Hepatocyte (in vitro differentiated cells): ENCODE data around the gene CARM1. TPM values are rescaled to one million over a fixed set of nuclear protein-coding genes. Genes with fewer than 3 reads are reported as not detected.

Source experiments
- DNase-seq: peaks from one replicate; pipeline ENCODE4 v3.0.0-alpha.2; 2016; ENCODE audit warnings: low spot score
- H2AFZ ChIP-seq: fragments of 200-600 bp; sonication (generic); 2 replicates; pipeline ENCODE4 v1.6.0; 2016; ENCODE audit warnings: antibody characterized with exemption, mild to moderate bottlenecking
- H3K27ac ChIP-seq: fragments of 200-600 bp; sonication (generic); 2 replicates; pipeline ENCODE4 v1.5.1; 2016; ENCODE audit warnings: mild to moderate bottlenecking
- H3K27me3 ChIP-seq: fragments of 200-600 bp; sonication (generic); 2 replicates; pipeline ENCODE4 v1.6.1; 2016
- H3K36me3 ChIP-seq: fragments of 200-600 bp; sonication (generic); replicated peaks from 2 replicates; pipeline ENCODE4 v1.5.1; 2016; ENCODE audit warnings: low read depth; ENCODE audit not compliant: insufficient read depth
- H3K4me1 ChIP-seq: fragments of 200-600 bp; sonication (generic); 2 replicates; pipeline ENCODE4 v1.5.1; 2016; ENCODE audit warnings: mild to moderate bottlenecking, moderate library complexity; ENCODE audit not compliant: insufficient read depth
- H3K4me2 ChIP-seq: fragments of 200-600 bp; sonication (generic); 2 replicates; pipeline ENCODE4 v1.6.0; 2016
- H3K4me3 ChIP-seq: fragments of 200-600 bp; sonication (generic); 2 replicates; pipeline ENCODE4 v1.5.1; 2016; ENCODE audit warnings: mild to moderate bottlenecking
- H3K79me2 ChIP-seq: fragments of 200-600 bp; sonication (generic); 2 replicates; pipeline ENCODE4 v1.6.0; 2017; ENCODE audit warnings: mild to moderate bottlenecking
- H3K9me2 ChIP-seq: fragments of 200-600 bp; sonication (generic); replicated peaks from 2 replicates; pipeline ENCODE4 v1.6.0; 2017; ENCODE audit warnings: mild to moderate bottlenecking; ENCODE audit not compliant: insufficient read depth
- H3K9me3 ChIP-seq: fragments of 200-600 bp; sonication (generic); 2 replicates; pipeline ENCODE4 v1.5.1; 2016; ENCODE audit warnings: low read depth, mild to moderate bottlenecking
- H4K20me1 ChIP-seq: fragments of 200-600 bp; sonication (generic); 2 replicates; pipeline ENCODE4 v1.6.0; 2016; ENCODE audit warnings: mild to moderate bottlenecking; ENCODE audit not compliant: insufficient read depth, poor library complexity, severe bottlenecking
- EZH2 ChIP-seq: fragments of 200-600 bp; sonication (generic); IDR thresholded peaks from 2 replicates; pipeline ENCODE4 v1.6.1; 2016; ENCODE audit warnings: antibody characterized with exemption, mild to moderate bottlenecking, borderline replicate concordance
- EZH2phosphoT487 ChIP-seq: fragments of 200-600 bp; sonication (generic); IDR thresholded peaks from one replicate; pipeline ENCODE4 v1.6.1; 2018; ENCODE audit warnings: antibody characterized with exemption, mild to moderate bottlenecking, low read depth, moderate library complexity; ENCODE audit not compliant: unreplicated experiment, severe bottlenecking
- WGBS: methylation state at CpG from one replicate; pipeline ENCODE4 v1.1.6; 2016; ENCODE audit warnings: low lambda C conversion rate; ENCODE audit errors: missing lambda C conversion rate; 5-methylcytosine and 5-hydroxymethylcytosine counted together
- polyA plus RNA-seq: library from polyadenylated mRNA; unstranded; fragments of >200 nt; fragmentation: Nextera tagmentation; extraction: Ambion mirVana; gene quantifications from 2 replicates; pipeline ENCODE4 v1.2.1, GENCODE V29; 2016
- total RNA-seq: library from RNA; depleted of rRNA; stranded (reverse); fragments of >200 nt; gene quantifications from 2 replicates; pipeline ENCODE4 v1.2.3, GENCODE V29; 2014
- TF ChIP-seq, protein P1 (sequence below): fragments of 200-600 bp; sonication (generic); IDR thresholded peaks from 2 replicates; pipeline ENCODE4 v1.5.1; 2016; ENCODE audit warnings: antibody characterized with exemption, mild to moderate bottlenecking; ENCODE audit not compliant: poor library complexity

The CARM1 gene
- total and polyA plus RNA-seq, 2 experiments from 2014 or later: 34.3 to 45.7 TPM

DNA sequence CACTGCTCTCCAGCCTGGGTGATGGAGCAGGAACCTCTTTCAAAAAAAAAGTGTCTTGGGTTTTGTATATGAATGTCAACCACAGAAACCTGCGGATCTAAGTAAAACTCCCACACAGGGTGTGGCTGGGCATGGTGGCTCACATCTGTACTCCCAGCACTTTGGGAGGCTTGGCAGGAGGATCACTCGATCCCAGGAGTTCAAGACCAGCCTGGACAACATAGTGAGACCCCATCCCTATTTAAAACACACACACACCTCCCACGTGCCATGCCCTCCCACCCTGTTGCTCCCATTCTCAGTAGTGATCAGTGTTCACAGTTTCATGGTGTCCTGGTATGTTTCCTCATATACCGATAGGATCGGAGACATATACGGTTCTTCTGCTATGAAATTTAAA, 44.5 kb upstream of the CARM1 start:
- H3K4me2 ChIP-seq: no peak overlapping the region
- no peaks in the 10 kb centered on the region for H4K20me1 ChIP-seq
- no peaks in the 10 kb centered on the region for H3K4me1 ChIP-seq
- no peaks in the 10 kb centered on the region for H3K9me3 ChIP-seq
- H3K27ac ChIP-seq: no peak overlapping the region
- H3K27me3 ChIP-seq: no peaks in the 10 kb centered on the region
- no peaks in the 10 kb centered on the region for H3K79me2 ChIP-seq
- TF ChIP-seq, protein P1, sequence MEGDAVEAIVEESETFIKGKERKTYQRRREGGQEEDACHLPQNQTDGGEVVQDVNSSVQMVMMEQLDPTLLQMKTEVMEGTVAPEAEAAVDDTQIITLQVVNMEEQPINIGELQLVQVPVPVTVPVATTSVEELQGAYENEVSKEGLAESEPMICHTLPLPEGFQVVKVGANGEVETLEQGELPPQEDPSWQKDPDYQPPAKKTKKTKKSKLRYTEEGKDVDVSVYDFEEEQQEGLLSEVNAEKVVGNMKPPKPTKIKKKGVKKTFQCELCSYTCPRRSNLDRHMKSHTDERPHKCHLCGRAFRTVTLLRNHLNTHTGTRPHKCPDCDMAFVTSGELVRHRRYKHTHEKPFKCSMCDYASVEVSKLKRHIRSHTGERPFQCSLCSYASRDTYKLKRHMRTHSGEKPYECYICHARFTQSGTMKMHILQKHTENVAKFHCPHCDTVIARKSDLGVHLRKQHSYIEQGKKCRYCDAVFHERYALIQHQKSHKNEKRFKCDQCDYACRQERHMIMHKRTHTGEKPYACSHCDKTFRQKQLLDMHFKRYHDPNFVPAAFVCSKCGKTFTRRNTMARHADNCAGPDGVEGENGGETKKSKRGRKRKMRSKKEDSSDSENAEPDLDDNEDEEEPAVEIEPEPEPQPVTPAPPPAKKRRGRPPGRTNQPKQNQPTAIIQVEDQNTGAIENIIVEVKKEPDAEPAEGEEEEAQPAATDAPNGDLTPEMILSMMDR: no peak
- TF ChIP-seq EZH2: no peak
- TF ChIP-seq EZH2phosphoT487: no peak
- no peaks in the 10 kb centered on the region for H3K36me3 ChIP-seq
- no peak for DNase-seq
- no peak overlapping the region for H3K4me3 ChIP-seq
- H2AFZ ChIP-seq: no peak overlapping the region
- no peaks in the 10 kb centered on the region for H3K9me2 ChIP-seq
- 95% methylated on average over 6 of the region's 6 CpGs for whole genome bisulfite sequencing

DNA sequence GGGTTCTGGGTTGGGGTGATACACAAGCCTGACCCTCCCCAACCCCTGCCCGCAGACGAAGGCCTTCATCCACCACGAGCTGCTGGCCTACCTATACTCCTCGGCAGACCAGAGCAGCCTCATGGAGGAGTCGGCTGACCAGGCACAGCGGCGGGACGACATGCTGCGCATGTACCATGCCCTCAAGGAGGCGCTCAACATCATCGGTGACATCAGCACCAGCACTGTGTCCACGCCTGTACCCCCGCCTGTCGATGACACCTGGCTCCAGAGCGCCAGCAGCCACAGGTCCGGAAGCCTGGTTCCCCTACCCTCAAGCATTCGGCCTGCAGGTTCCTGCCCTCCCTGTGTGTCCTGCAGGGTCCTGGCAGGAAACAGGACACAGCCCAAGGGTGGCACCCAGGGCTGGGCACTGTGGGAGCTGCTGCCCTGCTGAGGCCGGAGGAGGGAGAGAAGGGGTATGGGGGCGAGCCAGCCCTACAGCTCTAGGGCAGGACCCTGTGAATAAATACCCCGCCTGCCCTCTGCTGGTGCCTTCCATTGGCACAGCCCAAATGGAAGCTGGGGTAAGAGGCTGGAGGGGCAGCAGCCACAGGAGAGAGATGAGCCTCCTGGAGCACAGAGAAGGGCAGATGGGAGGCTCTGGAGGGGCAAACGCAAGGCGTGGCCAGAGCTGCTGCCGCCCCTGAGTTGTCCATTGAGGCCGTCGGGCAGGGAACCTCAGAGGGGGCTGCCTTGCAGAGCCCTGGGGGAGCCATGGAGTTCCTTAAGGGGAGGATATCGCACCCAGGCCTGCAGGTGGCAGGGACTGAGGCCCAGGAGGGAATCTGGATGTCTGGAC, 42.2 kb upstream of the CARM1 start:
- no peaks in the 10 kb centered on the region for H3K9me3 ChIP-seq

DNA sequence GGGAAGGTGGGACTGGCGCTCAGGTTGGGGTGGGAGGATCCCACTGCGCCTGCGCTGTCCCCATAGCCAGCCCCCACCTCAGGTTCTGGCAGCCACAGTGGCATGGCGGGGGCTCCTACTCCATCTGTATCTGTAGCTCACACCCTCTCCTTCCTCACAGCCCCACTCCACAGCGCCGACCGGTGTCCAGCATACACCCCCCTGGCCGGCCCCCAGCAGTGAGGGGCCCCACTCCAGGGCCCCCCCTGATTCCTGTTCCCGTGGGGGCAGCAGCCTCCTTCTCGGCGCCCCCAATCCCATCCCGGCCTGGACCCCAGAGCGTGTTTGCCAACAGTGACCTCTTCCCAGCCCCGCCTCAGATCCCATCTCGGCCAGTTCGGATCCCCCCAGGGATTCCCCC, 41.4 kb upstream of the CARM1 start:
- H3K79me2 ChIP-seq: no peaks in the 10 kb centered on the region
- H4K20me1 ChIP-seq: no peaks in the 10 kb centered on the region
- H3K9me2 ChIP-seq: no peaks in the 10 kb centered on the region
- WGBS: 100% methylated on average over 5 of the region's 16 CpGs
- no peak overlapping the region for H2AFZ ChIP-seq
- no peaks in the 10 kb centered on the region for H3K36me3 ChIP-seq
- no peak overlapping the region for H3K4me2 ChIP-seq
- no peaks in the 10 kb centered on the region for H3K27me3 ChIP-seq
- no peak for DNase-seq
- H3K27ac ChIP-seq: no peak overlapping the region
- no peaks in the 10 kb centered on the region for H3K9me3 ChIP-seq
- H3K4me1 ChIP-seq: no peaks in the 10 kb centered on the region
- TF ChIP-seq EZH2 (no peak), EZH2phosphoT487 (no peak)
- TF ChIP-seq, protein P1: no peak
- H3K4me3 ChIP-seq: no peak overlapping the region

More for the DNA sequence above, 42.2 kb upstream of the CARM1 start:
- Histone ChIP-seq H3K27me3 (no peaks in the 10 kb centered on the region), H3K36me3 (no peaks in the 10 kb centered on the region), H3K27ac (no peak overlapping the region), H2AFZ (no peak overlapping the region), H3K4me2 (no peak overlapping the region), H3K4me3 (no peak overlapping the region), H3K9me2 (no peaks in the 10 kb centered on the region), H4K20me1 (no peaks in the 10 kb centered on the region), H3K79me2 (no peaks in the 10 kb centered on the region), H3K4me1 (no peaks in the 10 kb centered on the region)
- DNase-seq: no peak
- 96% methylated on average over 25 of the region's 26 CpGs for WGBS
- TF ChIP-seq, protein P1: no peak
- no peak for TF ChIP-seq EZH2phosphoT487
- TF ChIP-seq EZH2: no peak
